CD14-positive monocyte (primary cell): ENCODE data around the gene GPSM3. TPM values are rescaled to one million over a fixed set of nuclear protein-coding genes. Genes with fewer than 3 reads are reported as not detected.

ENCODE experiments used
- DNase-seq, 3 donors: peaks; one replicate each; pipeline ENCODE4 v3.0.0-alpha.2; 2011 to 2022
- H2AFZ ChIP-seq: 2 replicates; pipeline ENCODE4 v1.6.0; 2012; ENCODE audit warnings: mild to moderate bottlenecking, low read depth, low read length, inconsistent platforms; ENCODE audit not compliant: insufficient read depth, poor library complexity, severe bottlenecking
- H3K27ac ChIP-seq, 2 donors: 1 replicate in 1 of 2; 2 replicates in 1 of 2; pipeline ENCODE4 v1.5.1; 2012 to 2013; ENCODE audit warnings: low read length in 2 of 2, control low read depth in 1 of 2, inconsistent platforms in 1 of 2, low read depth in 1 of 2, mild to moderate bottlenecking in 1 of 2
- H3K27me3 ChIP-seq, 2 donors: one replicate each; pipeline versions ENCODE4 v1.6.0 to v1.6.1; 2011 to 2013; ENCODE audit warnings: low read length in 2 of 2; ENCODE audit not compliant: control insufficient read depth in 2 of 2, insufficient read depth in 2 of 2
- H3K36me3 ChIP-seq, 2 donors: replicated peaks in 1 of 2; 1 replicate in 1 of 2; 2 replicates in 1 of 2; pipeline versions ENCODE4 v1.5.1 to v1.6.1; 2012 to 2013; ENCODE audit warnings: low read length in 2 of 2, control low read depth in 1 of 2, inconsistent platforms in 1 of 2, mild to moderate bottlenecking in 1 of 2; ENCODE audit not compliant: insufficient read depth in 2 of 2, control insufficient read depth in 1 of 2
- H3K4me1 ChIP-seq, 2 donors: 1 replicate in 1 of 2; 2 replicates in 1 of 2; pipeline versions ENCODE4 v1.5.1 to v1.6.1; 2012 to 2013; ENCODE audit warnings: low read length in 2 of 2, control low read depth in 1 of 2, inconsistent platforms in 1 of 2, mild to moderate bottlenecking in 1 of 2, moderate library complexity in 1 of 2; ENCODE audit not compliant: insufficient read depth in 2 of 2, control insufficient read depth in 1 of 2
- H3K4me2 ChIP-seq: replicated peaks from 2 replicates; pipeline ENCODE3; 2012; ENCODE audit warnings: low read length, moderate library complexity, mild to moderate bottlenecking; ENCODE audit not compliant: poor library complexity, severe bottlenecking; ENCODE audit errors: extremely low read depth
- H3K4me3 ChIP-seq, 3 experiments: fragments of 200-600 bp in 1 of 3; sonication (generic) in 1 of 3; replicated peaks in 1 of 3; 1 replicate in 2 of 3; 2 replicates in 1 of 3; pipeline ENCODE4 v1.5.1; 2011 to 2013; ENCODE audit warnings: low read length in 3 of 3, mild to moderate bottlenecking in 3 of 3, control low read depth in 2 of 3, low read depth in 2 of 3, inconsistent platforms in 1 of 3, moderate library complexity in 1 of 3
- H3K79me2 ChIP-seq: 2 replicates; pipeline ENCODE4 v1.6.0; 2012; ENCODE audit warnings: mild to moderate bottlenecking, control low read depth, inconsistent platforms, low read length, moderate library complexity; ENCODE audit not compliant: insufficient read depth
- H3K9ac ChIP-seq: 2 replicates; pipeline ENCODE4 v1.6.0; 2017; ENCODE audit warnings: low read length, mild to moderate bottlenecking; ENCODE audit not compliant: insufficient read depth, poor library complexity, severe bottlenecking
- H3K9me3 ChIP-seq, 2 donors: replicated peaks in 1 of 2; 1 replicate in 1 of 2; 2 replicates in 1 of 2; pipeline versions ENCODE4 v1.5.1 to v1.6.1; 2012 to 2013; ENCODE audit warnings: low read length in 2 of 2, control low read depth in 1 of 2; ENCODE audit not compliant: control insufficient read depth in 1 of 2, insufficient read depth in 1 of 2
- H4K20me1 ChIP-seq: 2 replicates; pipeline ENCODE4 v1.6.0; 2012; ENCODE audit warnings: mild to moderate bottlenecking, low read length, control low read depth, moderate library complexity; ENCODE audit not compliant: insufficient read depth
- H3K27ac Mint-ChIP-seq, 7 donors: one replicate each; pipeline ENCODE4 v1.8.0; 2020; ENCODE audit warnings: mild to moderate bottlenecking in 7 of 7, mixed read lengths in 7 of 7, moderate library complexity in 6 of 7, inconsistent platforms in 2 of 7
- H3K27me3 Mint-ChIP-seq, 3 donors: one replicate each; pipeline ENCODE4 v1.8.0; 2021 to 2022; ENCODE audit warnings: low read depth in 3 of 3, mild to moderate bottlenecking in 3 of 3, mixed read lengths in 3 of 3, moderate library complexity in 3 of 3, inconsistent platforms in 1 of 3
- H3K36me3 Mint-ChIP-seq, 2 donors: one replicate each; pipeline ENCODE4 v1.8.0; 2020; ENCODE audit warnings: mixed read lengths in 2 of 2, inconsistent platforms in 1 of 2, mild to moderate bottlenecking in 1 of 2
- H3K4me1 Mint-ChIP-seq: one replicate; pipeline ENCODE4 v1.8.0; 2020; ENCODE audit warnings: mild to moderate bottlenecking, mixed read lengths
- H3K4me3 Mint-ChIP-seq, 2 donors: one replicate each; pipeline ENCODE4 v1.8.0; 2020; ENCODE audit warnings: mild to moderate bottlenecking in 2 of 2, mixed read lengths in 2 of 2, moderate library complexity in 1 of 2
- H3K9me3 Mint-ChIP-seq, 7 donors: one replicate each; pipeline ENCODE4 v1.8.0; 2020 to 2022; ENCODE audit warnings: mixed read lengths in 7 of 7, mild to moderate bottlenecking in 6 of 7, moderate library complexity in 6 of 7, inconsistent platforms in 2 of 7
- CTCF ChIP-seq: fragments of 200-600 bp; IDR thresholded peaks from one replicate; pipeline ENCODE4 v1.8.0; 2022; ENCODE audit warnings: antibody characterized with exemption, mild to moderate bottlenecking
- WGBS: methylation state at CpG from one replicate; pipeline ENCODE4 v1.1.5; 2013; ENCODE audit warnings: missing lambda C conversion rate; ENCODE audit not compliant: insufficient coverage; 5-methylcytosine and 5-hydroxymethylcytosine counted together
- intact Hi-C, 2 donors: fragments of 100-400 bp; cut with micrococcal nuclease; formaldehyde crosslinking; loops; one replicate each; pipeline versions ENCODE4 v1.15.0 to v1.15.1; 2023
- polyA plus RNA-seq, 3 donors: library from polyadenylated mRNA; depleted of rRNA in 1 of 3; unstranded in 2 of 3; stranded (reverse) in 1 of 3; fragments of 300-500 nt in 2 of 3; fragments of >200 nt in 1 of 3; fragmentation: Illumina TruSeq in 2 of 3; gene quantifications; 1 replicate in 2 of 3; 2 replicates in 1 of 3; pipeline ENCODE4 v1.2.3, GENCODE V29; 2012 to 2021

GPSM3 gene
- polyA plus RNA-seq, 3 donors: 86.1 to 340 (median 101) TPM

GRCh38 chr6:32223258-32224235 lies 31.1 kb upstream of the GPSM3 start, which contains the start of gene NOTCH4:
Gene NOTCH4 (minus strand): TSS chr6:32224067. CDS start chr6:32223928, 139 bp downstream.
- H3K27ac ChIP-seq: no peak within 1 kb of the TSS
- intact Hi-C loops: no loop called here
- no peaks in the 10 kb centered on the region for H3K27me3 ChIP-seq
- no peak for TF ChIP-seq CTCF
- no peak within 1 kb of the TSS for H3K4me2 ChIP-seq
- Mint-ChIP-seq H3K9me3 (no peaks in the 10 kb centered on the region), H3K4me1 (peaks cover 15% of the 10 kb centered on the region), H3K36me3 (no peaks in the 10 kb centered on the region), H3K27me3 (peaks cover 0 to 6% (median 1%) of the 10 kb centered on the region in 3 donors), H3K27ac (peak within 1 kb of the TSS in 2 of 7 donors; percentile 6 to 32), H3K4me3 (no peak within 1 kb of the TSS)
- no peaks in the 10 kb centered on the region for H3K36me3 ChIP-seq
- DNase-seq: no peak
- no peaks in the 10 kb centered on the region for H3K79me2 ChIP-seq
- H3K4me3 ChIP-seq: no peak within 1 kb of the TSS
- H3K9ac ChIP-seq: no peak within 1 kb of the TSS
- H3K4me1 ChIP-seq: peaks cover 7 to 10% of the 10 kb centered on the region in 2 donors
- no peaks in the 10 kb centered on the region for H4K20me1 ChIP-seq
- WGBS: 78% methylated on average over 15 of the region's 20 CpGs
- no peak within 1 kb of the TSS for H2AFZ ChIP-seq
- no peaks in the 10 kb centered on the region for H3K9me3 ChIP-seq

- peaks cover 7 to 10% of the 10 kb centered on the region in 2 donors for H3K4me1 ChIP-seq
- Mint-ChIP-seq H3K36me3 (no peaks in the 10 kb centered on the region), H3K9me3 (no peaks in the 10 kb centered on the region), H3K27ac (peak overlapping the region in 2 of 7 donors; percentile 32 to 57), H3K4me1 (peaks cover 15% of the 10 kb centered on the region), H3K27me3 (peaks cover 0 to 6% (median 1%) of the 10 kb centered on the region in 3 donors), H3K4me3 (no peak overlapping the region)
- no peaks in the 10 kb centered on the region for H3K9me3 ChIP-seq
- no peaks in the 10 kb centered on the region for H3K79me2 ChIP-seq
- no peak for TF ChIP-seq CTCF
- DNase-seq: no peak
- WGBS: 100% methylated on average over 4 of the region's 8 CpGs
- H3K4me2 ChIP-seq: no peak overlapping the region
- H3K4me3 ChIP-seq: no peak overlapping the region
- H3K36me3 ChIP-seq: no peaks in the 10 kb centered on the region
- no peak overlapping the region for H2AFZ ChIP-seq
- H4K20me1 ChIP-seq: no peaks in the 10 kb centered on the region
- H3K27me3 ChIP-seq: no peaks in the 10 kb centered on the region
- intact Hi-C loops: no loop called here
- no peak overlapping the region for H3K9ac ChIP-seq
- H3K27ac ChIP-seq: no peak overlapping the region
These were observed 30.1 kb upstream of the GPSM3 start for GRCh38 chr6:32222333-32223230.
